HG03439 (cell line): ENCODE measurements around the gene SPINK7.

Experiments
- ATAC-seq: cut with Tn5 transposase; IDR thresholded peaks from one replicate; pipeline ENCODE4 v1.9.1; 2021; ENCODE audit warnings: mild to moderate bottlenecking, moderate library complexity; ENCODE audit not compliant: unreplicated experiment

SPINK7 gene

DNA sequence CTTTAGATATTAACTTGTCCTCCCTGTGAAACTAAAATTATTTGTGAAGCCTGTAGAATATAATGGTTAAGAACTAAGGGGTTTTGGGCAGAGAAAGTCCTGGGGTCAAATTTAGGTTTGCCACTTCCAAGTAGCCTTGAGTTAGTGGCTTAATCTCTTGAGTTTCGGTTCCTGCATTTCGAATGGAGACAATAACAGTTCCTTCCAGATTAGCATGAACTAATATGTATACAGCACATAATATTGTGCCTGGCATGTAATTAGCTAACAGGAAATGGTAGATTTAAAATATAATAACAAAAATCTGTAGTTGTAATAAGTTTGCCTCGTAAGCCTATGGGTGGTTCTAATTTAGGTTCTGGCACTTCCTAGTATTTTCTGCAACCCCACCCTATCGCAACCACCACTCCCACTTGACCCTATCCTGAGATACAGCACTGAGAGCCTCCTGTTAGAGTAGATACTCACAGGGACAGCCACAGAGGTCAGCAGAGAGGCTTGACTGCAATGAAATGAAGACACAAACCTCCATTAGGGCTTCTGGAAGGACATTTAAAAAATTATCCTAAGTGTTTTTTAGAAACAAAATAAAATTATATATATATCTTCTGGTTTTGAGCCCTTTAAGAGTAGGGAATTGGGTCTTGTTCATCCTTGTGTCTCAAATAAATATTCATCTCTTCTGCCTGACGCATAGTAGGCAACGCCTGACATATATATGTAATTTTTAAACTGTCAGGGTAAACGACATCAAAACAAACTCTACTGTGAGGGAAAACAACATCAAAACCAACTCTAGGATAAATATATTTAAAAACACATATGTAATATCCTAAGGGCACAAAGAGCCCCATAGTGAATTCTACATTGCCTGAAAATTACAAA lies 31.6 kb downstream of the SPINK7 start:
- no peak for ATAC-seq

DNA sequence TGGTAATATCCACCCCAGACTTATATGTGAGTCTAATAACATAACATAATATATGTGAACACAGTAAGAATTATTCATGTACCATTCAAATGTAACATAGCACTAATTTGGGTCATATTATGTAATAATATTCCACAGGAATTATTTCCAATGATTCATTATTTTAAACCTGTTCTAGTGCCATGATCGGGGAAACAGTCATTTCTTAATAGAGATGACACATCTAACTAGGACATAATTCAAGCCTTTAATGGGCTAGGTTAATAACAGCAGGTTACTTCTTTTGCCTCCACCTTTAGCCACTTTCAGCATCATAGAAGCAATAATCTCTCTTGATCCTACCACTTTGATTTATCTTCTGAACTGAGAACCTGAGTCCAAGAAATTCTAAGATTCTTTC lies 35.5 kb downstream of the SPINK7 start:
- no peak for ATAC-seq

DNA sequence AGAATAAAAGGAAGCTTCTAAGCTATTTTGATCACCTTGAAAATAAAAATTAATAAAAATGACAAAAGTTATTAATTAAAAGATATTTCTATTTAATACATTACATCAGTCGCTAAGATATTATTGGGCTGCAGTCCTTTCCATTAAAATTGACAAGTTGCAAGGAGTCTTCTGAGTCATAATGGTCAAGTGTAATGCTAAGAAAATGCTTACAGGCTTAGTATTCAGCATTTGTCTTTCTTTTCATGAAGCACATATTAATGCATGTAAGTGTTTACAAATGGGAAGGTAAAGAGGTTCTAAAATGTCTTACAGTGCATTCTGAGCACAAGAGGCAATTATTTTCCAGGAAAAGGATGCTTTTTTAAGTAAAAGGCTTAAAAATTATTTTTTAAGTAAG lies 40.5 kb downstream of the SPINK7 start:
- no peak for ATAC-seq

DNA sequence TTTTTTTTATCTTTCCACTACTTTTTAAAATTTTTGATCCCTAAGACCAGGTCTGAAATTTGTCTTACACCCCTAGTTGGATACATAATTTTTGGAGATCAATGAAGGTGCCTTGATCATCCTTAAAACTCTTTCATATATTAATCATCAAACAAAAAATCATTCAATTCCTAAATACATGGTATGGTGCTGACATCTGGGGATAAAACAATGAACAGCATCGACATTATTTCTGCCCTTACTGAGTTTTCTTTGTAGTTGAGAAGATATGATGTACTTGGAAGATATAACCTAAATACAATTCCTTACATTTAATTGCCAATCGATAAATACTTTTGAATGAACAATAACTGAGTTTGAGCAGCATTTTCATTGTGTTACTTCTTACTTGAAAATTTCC lies 41.4 kb downstream of the SPINK7 start:
- ATAC-seq = no peak

DNA sequence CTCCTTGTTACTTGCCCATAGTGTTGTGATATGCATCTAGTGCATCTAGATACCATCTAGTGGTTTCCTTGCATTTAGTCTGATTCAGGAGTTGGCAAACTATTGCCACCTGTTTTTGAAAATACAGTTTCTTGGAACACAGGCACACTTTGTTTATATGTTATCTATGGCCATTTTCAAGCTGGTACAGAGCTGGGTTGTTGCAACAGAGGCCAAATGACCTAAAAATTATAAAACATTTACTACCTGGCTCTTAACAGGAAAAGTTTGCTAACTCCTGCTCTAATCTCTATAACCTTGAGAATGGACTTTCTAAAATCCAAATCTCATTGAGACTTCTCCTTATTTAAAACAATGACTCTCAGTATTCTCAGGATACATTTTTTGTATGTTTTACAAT lies 52.1 kb downstream of the SPINK7 start:
- ATAC-seq = no peak
